Activated CD8-positive, alpha-beta memory T cell treated with anti-CD3 and anti-CD28 coated beads, Interleukin-2, amount 50 U/mL, for 4 hours (primary cell): Measurements from ENCODE around the gene CCDC91.
A peak's percentile ranks its signal among the peaks of the same experiment; 100 is the strongest.
"Not testable (repeated sequence)": the region's sequence is repeated elsewhere in the genome, so short reads cannot be mapped to it uniquely, and the experiment has no call there.

Source experiments
- DNase-seq: peaks from one replicate; pipeline ENCODE4 v3.0.0-alpha.2; 2020

The CCDC91 gene

GRCh38 chr12:28235015-28235414 is 44.8 kb downstream of the CCDC91 start:
- DNase-seq = no peak

GRCh38 chr12:28235985-28236384 is 45.7 kb downstream of the CCDC91 start:
- no peak for DNase-seq

GRCh38 chr12:28237423-28237822 is 47.2 kb downstream of the CCDC91 start:
- DNase-seq = no peak

- DNase-seq = no peak
Measured at GRCh38 chr12:28239918-28240317, 49.7 kb downstream of the CCDC91 start.

GRCh38 chr12:28240853-28241252 is 50.6 kb downstream of the CCDC91 start:
- no peak for DNase-seq

- no peak for DNase-seq
Measured at GRCh38 chr12:28242129-28242495, 51.9 kb downstream of the CCDC91 start.

- DNase-seq = no peak
Measured at GRCh38 chr12:28242496-28243309, 52.4 kb downstream of the CCDC91 start.

- DNase-seq = no peak
Measured at GRCh38 chr12:28243310-28243633, 53.0 kb downstream of the CCDC91 start.

GRCh38 chr12:28247806-28248205 is 57.5 kb downstream of the CCDC91 start:
- DNase-seq = no peak

- no peak for DNase-seq
Measured at GRCh38 chr12:28248555-28249145, 58.4 kb downstream of the CCDC91 start.

- peak; percentile 14 for DNase-seq
Measured at GRCh38 chr12:28253161-28253641, 62.9 kb downstream of the CCDC91 start.

- no peak for DNase-seq
Measured at GRCh38 chr12:28257411-28257810, 67.2 kb downstream of the CCDC91 start.

- no peak for DNase-seq
Measured at GRCh38 chr12:28258998-28259397, 68.7 kb downstream of the CCDC91 start.

- DNase-seq = no peak
Measured at GRCh38 chr12:28265435-28266042, 75.3 kb downstream of the CCDC91 start.

GRCh38 chr12:28267920-28268607 is 77.8 kb downstream of the CCDC91 start:
- not testable (repeated sequence) for DNase-seq

- DNase-seq = no peak
Measured at GRCh38 chr12:28268608-28269229, 78.5 kb downstream of the CCDC91 start.

GRCh38 chr12:28269851-28270250 is 79.6 kb downstream of the CCDC91 start:
- no peak for DNase-seq

GRCh38 chr12:28278499-28278898 is 88.2 kb downstream of the CCDC91 start:
- DNase-seq = no peak

GRCh38 chr12:28278960-28279359 is 88.7 kb downstream of the CCDC91 start:
- no peak for DNase-seq

GRCh38 chr12:28286352-28286751 is 96.1 kb downstream of the CCDC91 start:
- no peak for DNase-seq

- DNase-seq = no peak
Measured at GRCh38 chr12:28290262-28290661, 100.0 kb downstream of the CCDC91 start.

GRCh38 chr12:28292699-28293098 is 102.4 kb downstream of the CCDC91 start:
- no peak for DNase-seq

GRCh38 chr12:28294300-28294699 is 104.0 kb downstream of the CCDC91 start:
- no peak for DNase-seq
